ENCODE results near the gene USP53. TPM values are rescaled to one million over a fixed set of nuclear protein-coding genes. Genes with fewer than 3 reads are reported as not detected.

The USP53 gene
- total RNA-seq (2021) (17.1 to 20.1 TPM (median 19.2 TPM) in 3 replicates), Bru-seq, nascent RNA (percentile 90 among the genes with signal in this experiment)
- long read RNA-seq, experiment 1, partial matches to known transcripts: 18 of 50 reads
- long read RNA-seq, experiment 1, other reads (novel, unspliced or antisense): 32 of 50 reads
- long read RNA-seq, experiment 2, full-length matches to known transcripts: 2 of 21 reads
- long read RNA-seq, experiment 2, partial matches to known transcripts: 16 of 21 reads
- long read RNA-seq, experiment 2, other reads (novel, unspliced or antisense): 3 of 21 reads
- long read RNA-seq, experiment 3, partial matches to known transcripts: 0 of 21 reads
- long read RNA-seq, experiment 3, other reads (novel, unspliced or antisense): 20 of 21 reads

GRCh38 chr4:119212234-119212963 lies at the start of gene USP53:
Gene USP53, plus strand, starts transcription at chr4:119212713. Its CDS starts 27,047 bp downstream, at chr4:119239760.
- Mint-ChIP-seq H3K9me3 (no peaks in the 10 kb centered on the region), H3K27me3 (ENCODE audit: low read depth) (peaks cover 8% of the 10 kb centered on the region), H3K27ac (peak within 1 kb of the TSS; percentile 99), H3K4me3 (peak within 1 kb of the TSS; percentile 93), H3K36me3 (peaks cover 3% of the 10 kb centered on the region), H3K4me1 (peaks cover 30% of the 10 kb centered on the region)
- POLR2A ChIA-PET: interaction anchor here (0.6 to 2.6 kb wide), 11 partner anchors 11 to 527 kb away, joined by 3 to 15 read pairs (median 3); partner anchors contain the start of gene METTL14
- DNase-seq (ENCODE audit: low spot score) (peak; percentile 99), ATAC-seq (peak; percentile 93)
- CTCF ChIA-PET: interaction anchor here (0.8 to 2.3 kb wide), 6 partner anchors 42 to 178 kb away, joined by 3 to 16 read pairs (median 6); a partner anchor contains a TSS
- TF ChIP-seq SMAD4 (CRISPR knock-in tag; IDR thresholded peaks at IDR 0.05): no peak
- TF ChIP-seq, protein P1, sequence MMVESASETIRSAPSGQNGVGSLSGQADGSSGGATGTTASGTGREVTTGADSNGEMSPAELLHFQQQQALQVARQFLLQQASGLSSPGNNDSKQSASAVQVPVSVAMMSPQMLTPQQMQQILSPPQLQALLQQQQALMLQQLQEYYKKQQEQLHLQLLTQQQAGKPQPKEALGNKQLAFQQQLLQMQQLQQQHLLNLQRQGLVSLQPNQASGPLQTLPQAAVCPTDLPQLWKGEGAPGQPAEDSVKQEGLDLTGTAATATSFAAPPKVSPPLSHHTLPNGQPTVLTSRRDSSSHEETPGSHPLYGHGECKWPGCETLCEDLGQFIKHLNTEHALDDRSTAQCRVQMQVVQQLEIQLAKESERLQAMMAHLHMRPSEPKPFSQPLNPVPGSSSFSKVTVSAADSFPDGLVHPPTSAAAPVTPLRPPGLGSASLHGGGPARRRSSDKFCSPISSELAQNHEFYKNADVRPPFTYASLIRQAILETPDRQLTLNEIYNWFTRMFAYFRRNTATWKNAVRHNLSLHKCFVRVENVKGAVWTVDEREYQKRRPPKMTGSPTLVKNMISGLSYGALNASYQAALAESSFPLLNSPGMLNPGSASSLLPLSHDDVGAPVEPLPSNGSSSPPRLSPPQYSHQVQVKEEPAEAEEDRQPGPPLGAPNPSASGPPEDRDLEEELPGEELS (CRISPR knock-in tag; IDR thresholded peaks at IDR 0.05): 0 out of 2 replicates have a peak, but pooled peaks have one; percentile 27
- peak; percentile 69; the same call in 1 of the 2 replicates for TF ChIP-seq ARID4B (CRISPR knock-in tag; IDR thresholded peaks at IDR 0.05; ENCODE audit: borderline replicate concordance)
- TF ChIP-seq NFYB (CRISPR knock-in tag; conservative IDR thresholded peaks at IDR 0.05; ENCODE audit: low read depth): no peak
- no peak for TF ChIP-seq ZNF317 (CRISPR knock-in tag; IDR thresholded peaks at IDR 0.05; ENCODE audit: borderline replicate concordance, low read depth)
- TF ChIP-seq ZNF232 (CRISPR knock-in tag; IDR thresholded peaks at IDR 0.05): peak; percentile 60; the same call in 1 of the 2 replicates
- TF ChIP-seq KAT7 (CRISPR knock-in tag; IDR thresholded peaks at IDR 0.05; ENCODE audit: borderline replicate concordance): peak; percentile 98; the same call in 1 of the 2 replicates
- peak; percentile 80 for TF ChIP-seq JUN (CRISPR knock-in tag; IDR thresholded peaks at IDR 0.05)
- no peak for TF ChIP-seq USF2 (CRISPR knock-in tag; IDR thresholded peaks at IDR 0.05)
- no peak for TF ChIP-seq PREB (CRISPR knock-in tag; IDR thresholded peaks at IDR 0.05; ENCODE audit: borderline replicate concordance)
- TF ChIP-seq, protein P2, sequence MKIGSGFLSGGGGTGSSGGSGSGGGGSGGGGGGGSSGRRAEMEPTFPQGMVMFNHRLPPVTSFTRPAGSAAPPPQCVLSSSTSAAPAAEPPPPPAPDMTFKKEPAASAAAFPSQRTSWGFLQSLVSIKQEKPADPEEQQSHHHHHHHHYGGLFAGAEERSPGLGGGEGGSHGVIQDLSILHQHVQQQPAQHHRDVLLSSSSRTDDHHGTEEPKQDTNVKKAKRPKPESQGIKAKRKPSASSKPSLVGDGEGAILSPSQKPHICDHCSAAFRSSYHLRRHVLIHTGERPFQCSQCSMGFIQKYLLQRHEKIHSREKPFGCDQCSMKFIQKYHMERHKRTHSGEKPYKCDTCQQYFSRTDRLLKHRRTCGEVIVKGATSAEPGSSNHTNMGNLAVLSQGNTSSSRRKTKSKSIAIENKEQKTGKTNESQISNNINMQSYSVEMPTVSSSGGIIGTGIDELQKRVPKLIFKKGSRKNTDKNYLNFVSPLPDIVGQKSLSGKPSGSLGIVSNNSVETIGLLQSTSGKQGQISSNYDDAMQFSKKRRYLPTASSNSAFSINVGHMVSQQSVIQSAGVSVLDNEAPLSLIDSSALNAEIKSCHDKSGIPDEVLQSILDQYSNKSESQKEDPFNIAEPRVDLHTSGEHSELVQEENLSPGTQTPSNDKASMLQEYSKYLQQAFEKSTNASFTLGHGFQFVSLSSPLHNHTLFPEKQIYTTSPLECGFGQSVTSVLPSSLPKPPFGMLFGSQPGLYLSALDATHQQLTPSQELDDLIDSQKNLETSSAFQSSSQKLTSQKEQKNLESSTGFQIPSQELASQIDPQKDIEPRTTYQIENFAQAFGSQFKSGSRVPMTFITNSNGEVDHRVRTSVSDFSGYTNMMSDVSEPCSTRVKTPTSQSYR (CRISPR knock-in tag; IDR thresholded peaks at IDR 0.05): no peak
- no peak for TF ChIP-seq ZNF532 (CRISPR knock-in tag; IDR thresholded peaks at IDR 0.05; ENCODE audit: borderline replicate concordance)
- TF ChIP-seq, protein P3, sequence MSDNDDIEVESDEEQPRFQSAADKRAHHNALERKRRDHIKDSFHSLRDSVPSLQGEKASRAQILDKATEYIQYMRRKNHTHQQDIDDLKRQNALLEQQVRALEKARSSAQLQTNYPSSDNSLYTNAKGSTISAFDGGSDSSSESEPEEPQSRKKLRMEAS (CRISPR knock-in tag; IDR thresholded peaks at IDR 0.05): peak; percentile 48
- TF ChIP-seq, protein P4, sequence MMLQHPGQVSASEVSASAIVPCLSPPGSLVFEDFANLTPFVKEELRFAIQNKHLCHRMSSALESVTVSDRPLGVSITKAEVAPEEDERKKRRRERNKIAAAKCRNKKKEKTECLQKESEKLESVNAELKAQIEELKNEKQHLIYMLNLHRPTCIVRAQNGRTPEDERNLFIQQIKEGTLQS (CRISPR knock-in tag; conservative IDR thresholded peaks at IDR 0.05): no peak
- TF ChIP-seq RELA (CRISPR knock-in tag; IDR thresholded peaks at IDR 0.05; ENCODE audit: borderline replicate concordance): no peak
